Gastrocnemius medialis (tissue), 4 donors: Measurements from ENCODE around the gene GLB1L. TPM values are rescaled to one million over a fixed set of nuclear protein-coding genes. Genes with fewer than 3 reads are reported as not detected.

Source experiments
- ATAC-seq, 2 donors: fragments of 150-250 bp; one replicate each; pipeline ENCODE4 v1.9.1; 2016
- DNase-seq, 2 donors: peaks; one replicate each; pipeline ENCODE4 v3.0.0-alpha.2; 2019
- H3K27ac ChIP-seq, 4 donors: fragments of 200-600 bp; sonication (generic); 1 replicate in 1 of 4; 2 replicates in 3 of 4; pipeline ENCODE4 v1.5.1; 2016 to 2018; ENCODE audit warnings: mild to moderate bottlenecking in 2 of 4, moderate library complexity in 1 of 4
- H3K27me3 ChIP-seq, 3 donors: fragments of 200-600 bp; sonication (generic) in 2 of 3; 1 replicate in 1 of 3; 2 replicates in 2 of 3; pipeline versions ENCODE4 v1.5.1 to v1.6.0; 2016 to 2019; ENCODE audit warnings: mild to moderate bottlenecking in 1 of 3, moderate library complexity in 1 of 3
- H3K36me3 ChIP-seq, 2 donors: fragments of 200-600 bp; sonication (generic) in 1 of 2; one replicate each; pipeline ENCODE4 v1.5.1; 2017 to 2018
- H3K4me1 ChIP-seq, 2 donors: fragments of 200-600 bp; sonication (generic) in 1 of 2; one replicate each; pipeline ENCODE4 v1.5.1; 2016 to 2017; ENCODE audit warnings: mild to moderate bottlenecking in 2 of 2
- H3K4me3 ChIP-seq, 4 donors: fragments of 200-600 bp; sonication (generic) in 3 of 4; 1 replicate in 1 of 4; 2 replicates in 3 of 4; pipeline ENCODE4 v1.5.1; 2016 to 2019; ENCODE audit warnings: mild to moderate bottlenecking in 2 of 4
- H3K9me3 ChIP-seq, 3 donors: fragments of 200-600 bp; sonication (generic) in 2 of 3; 1 replicate in 1 of 3; 2 replicates in 2 of 3; pipeline ENCODE4 v1.5.1; 2016 to 2019
- CTCF ChIP-seq, 5 experiments: fragments of 450-650 bp in 3 of 5; fragments of 200-600 bp in 2 of 5; sonication (generic) in 2 of 5; IDR thresholded peaks in 4 of 5; conservative IDR thresholded peaks in 1 of 5; 1 replicate in 4 of 5; 2 replicates in 1 of 5; pipeline ENCODE4 v1.5.1; 2016 to 2019; ENCODE audit warnings: antibody characterized with exemption in 5 of 5, mild to moderate bottlenecking in 3 of 5, moderate library complexity in 3 of 5
- POLR2A ChIP-seq, 2 donors: fragments of 450-650 bp; IDR thresholded peaks; one replicate each; pipeline ENCODE4 v1.6.1; 2017; ENCODE audit warnings: antibody characterized with exemption in 2 of 2, mild to moderate bottlenecking in 2 of 2, moderate library complexity in 2 of 2
- in situ Hi-C, 4 donors: fragments of 200-750 bp; cut with MboI; loops; one replicate each; pipeline versions ENCODE4 v1.15.0 to v1.8.0; 2017; ENCODE audit warnings: low sequenced_read_pairs in 4 of 4
- intact Hi-C: fragments of 100-400 bp; cut with DNase I; formaldehyde crosslinking; loops from one replicate; pipeline ENCODE4 v1.15.1; 2023; ENCODE audit warnings: low total_unique reads
- total RNA-seq, 4 donors: library from RNA; depleted of rRNA; stranded (reverse); fragments of >200 nt; gene quantifications; one replicate each; pipeline versions ENCODE4 v1.1.0 to v1.2.3, GENCODE V29; 2016

GLB1L gene
- total RNA-seq, 4 donors from 2014 or later = 1.0 to 3.6 (median 1.3) TPM

GRCh38 chr2:219229305-219230058 lies 15.8 kb downstream of the GLB1L start, which contains the start of the genes ANKZF1 and ATG9A:
Gene ANKZF1, plus strand, starts transcription at chr2:219229806. Its CDS starts 452 bp downstream, at chr2:219230258.
Gene ATG9A, minus strand, starts transcription at chr2:219229636. Its CDS starts 1,612 bp downstream, at chr2:219228024.
- Histone ChIP-seq H3K4me3 (peak within 1 kb of the TSS; percentile 73 to 95 (median 90)), H3K4me1 (peaks cover 22 to 27% of the 10 kb centered on the region in 2 donors), H3K27ac (peak within 1 kb of the TSS; percentile 85 to 99 (median 90)), H3K36me3 (peaks cover 2 to 59% of the 10 kb centered on the region in 2 donors), H3K27me3 (no peaks in the 10 kb centered on the region), H3K9me3 (no peaks in the 10 kb centered on the region)
- ATAC-seq = peak; percentile 96 to 98
- intact Hi-C loops = loop anchor here (1.0 to 5.0 kb wide), 7 partner anchors 10 to 268 kb away; partner anchors contain the start of genes DNAJB2, GLB1L, GMPPA and NHEJ1
- DNase-seq = peak; percentile 99 to 100
- TF ChIP-seq CTCF (IDR thresholded peaks at IDR 0.05 in 4 of 5, conservative IDR thresholded peaks at IDR 0.05 in 1 of 5) (peak in 1 of 5 experiments; percentile 17), POLR2A (IDR thresholded peaks at IDR 0.05) (peak; percentile 93 to 95)
- in situ Hi-C loops = no loop called here

GRCh38 chr2:219228911-219229304 lies 16.3 kb downstream of the GLB1L start:
- Histone ChIP-seq H3K27me3 (no peaks in the 10 kb centered on the region), H3K36me3 (peaks cover 4 to 59% of the 10 kb centered on the region in 2 donors), H3K9me3 (no peaks in the 10 kb centered on the region), H3K4me1 (peaks cover 22 to 27% of the 10 kb centered on the region in 2 donors), H3K27ac (peak overlapping the region; percentile 85 to 99 (median 90)), H3K4me3 (peak overlapping the region; percentile 73 to 95 (median 90))
- peak in 1 of 2 donors; percentile 12 for ATAC-seq
- TF ChIP-seq CTCF (IDR thresholded peaks at IDR 0.05 in 4 of 5, conservative IDR thresholded peaks at IDR 0.05 in 1 of 5) (no peak), POLR2A (IDR thresholded peaks at IDR 0.05) (no peak)
- intact Hi-C loops (loop anchor here (1.0 to 5.0 kb wide), 7 partner anchors 10 to 268 kb away; partner anchors contain the start of genes DNAJB2, GLB1L, GMPPA and NHEJ1), in situ Hi-C loops (no loop called here)
- DNase-seq = peak in 1 of 2 donors; percentile 49

- Histone ChIP-seq H3K9me3 (no peaks in the 10 kb centered on the region), H3K36me3 (peaks cover 9 to 59% of the 10 kb centered on the region in 2 donors), H3K27me3 (no peaks in the 10 kb centered on the region), H3K4me3 (peak overlapping the region; percentile 73 to 95 (median 90)), H3K27ac (peak overlapping the region; percentile 85 to 99 (median 90)), H3K4me1 (peaks cover 22 to 27% of the 10 kb centered on the region in 2 donors)
- intact Hi-C loops (loop anchor here (5.0 kb wide), 1 partner anchor 269 kb away; the partner anchor contains the start of gene GMPPA), in situ Hi-C loops (no loop called here)
- ATAC-seq (no peak), DNase-seq (no peak)
- no peak for TF ChIP-seq POLR2A (IDR thresholded peaks at IDR 0.05)
- TF ChIP-seq CTCF (IDR thresholded peaks at IDR 0.05 in 4 of 5, conservative IDR thresholded peaks at IDR 0.05 in 1 of 5) = no peak
Measured at GRCh38 chr2:219228041-219228910, 17.0 kb downstream of the GLB1L start.

GRCh38 chr2:219225350-219225749 lies 19.9 kb downstream of the GLB1L start:
- in situ Hi-C loops (no loop called here), intact Hi-C loops (loop anchor here (5.0 kb wide), 1 partner anchor 272 kb away; the partner anchor contains the start of gene GMPPA)
- no peak for DNase-seq
- no peak overlapping the region for H3K27ac ChIP-seq
- TF ChIP-seq POLR2A (IDR thresholded peaks at IDR 0.05) = no peak
- H3K36me3 ChIP-seq = peaks cover 9 to 73% of the 10 kb centered on the region in 2 donors
- H3K27me3 ChIP-seq = no peaks in the 10 kb centered on the region
- H3K4me1 ChIP-seq = peaks cover 14 to 18% of the 10 kb centered on the region in 2 donors
- H3K9me3 ChIP-seq = no peaks in the 10 kb centered on the region
- no peak for ATAC-seq
- no peak overlapping the region for H3K4me3 ChIP-seq
